Duodenal mucosa (tissue), 2 donors: ENCODE results near the gene DOK1.
A peak's percentile ranks its signal among the peaks of the same experiment; 100 is the strongest.

Source experiments
- H3K27ac ChIP-seq: one replicate; pipeline ENCODE4 v1.7.0; 2013; ENCODE audit warnings: low read depth, low read length
- H3K27me3 ChIP-seq, 2 donors: one replicate each; pipeline ENCODE4 v1.7.0; 2013; ENCODE audit warnings: low read length in 2 of 2, control low read depth in 1 of 2; ENCODE audit not compliant: insufficient read depth in 2 of 2, control insufficient read depth in 1 of 2
- H3K36me3 ChIP-seq, 2 donors: one replicate each; pipeline ENCODE4 v1.7.0; 2013; ENCODE audit warnings: low read length in 2 of 2, control low read depth in 1 of 2; ENCODE audit not compliant: insufficient read depth in 2 of 2, control insufficient read depth in 1 of 2
- H3K4me1 ChIP-seq, 2 donors: one replicate each; pipeline ENCODE4 v1.7.0; 2013; ENCODE audit warnings: low read length in 2 of 2, control low read depth in 1 of 2; ENCODE audit not compliant: insufficient read depth in 2 of 2, control insufficient read depth in 1 of 2
- H3K4me3 ChIP-seq, 2 donors: one replicate each; pipeline ENCODE4 v1.7.0; 2013; ENCODE audit warnings: low read length in 2 of 2, low read depth in 1 of 2
- H3K9ac ChIP-seq, 2 donors: one replicate each; pipeline ENCODE4 v1.7.0; 2013; ENCODE audit warnings: low read length in 2 of 2, low read depth in 1 of 2
- H3K9me3 ChIP-seq, 2 donors: one replicate each; pipeline ENCODE4 v1.7.0; 2013; ENCODE audit warnings: low read length in 2 of 2, control low read depth in 1 of 2; ENCODE audit not compliant: control insufficient read depth in 1 of 2

Gene DOK1

GRCh38 chr2:74525717-74526648 lies 28.5 kb upstream of the DOK1 start, which contains the start of gene DQX1:
Gene DQX1, minus strand, starts transcription at chr2:74526231. Its CDS starts 502 bp downstream, at chr2:74525729.
- Histone ChIP-seq H3K9me3 (no peaks in the 10 kb centered on the region), H3K4me3 (peak within 1 kb of the TSS; percentile 66 to 68), H3K36me3 (peaks cover 21 to 35% of the 10 kb centered on the region in 2 donors), H3K4me1 (peaks cover 28 to 30% of the 10 kb centered on the region in 2 donors), H3K9ac (peak within 1 kb of the TSS; percentile 63 to 77), H3K27me3 (no peaks in the 10 kb centered on the region), H3K27ac (peak within 1 kb of the TSS; percentile 27)

GRCh38 chr2:74526649-74527230 lies 27.8 kb upstream of the DOK1 start:
- Histone ChIP-seq H3K9me3 (no peaks in the 10 kb centered on the region), H3K9ac (no peak overlapping the region), H3K4me3 (no peak overlapping the region), H3K36me3 (peaks cover 21 to 30% of the 10 kb centered on the region in 2 donors), H3K27me3 (no peaks in the 10 kb centered on the region), H3K27ac (no peak overlapping the region), H3K4me1 (peaks cover 35 to 38% of the 10 kb centered on the region in 2 donors)

GRCh38 chr2:74527741-74528140 lies 26.8 kb upstream of the DOK1 start:
- Histone ChIP-seq H3K4me1 (peaks cover 35 to 42% of the 10 kb centered on the region in 2 donors), H3K27ac (no peak overlapping the region)

GRCh38 chr2:74528600-74529356 lies 25.7 kb upstream of the DOK1 start:
- Histone ChIP-seq H3K36me3 (peaks cover 21 to 36% of the 10 kb centered on the region in 2 donors), H3K27me3 (no peaks in the 10 kb centered on the region), H3K27ac (peak overlapping the region; percentile 87), H3K9ac (peak overlapping the region; percentile 96 to 99), H3K9me3 (no peaks in the 10 kb centered on the region), H3K4me1 (peaks cover 35 to 42% of the 10 kb centered on the region in 2 donors), H3K4me3 (peak overlapping the region; percentile 99 to 100)

More at GRCh38 chr2:74527741-74528140, 26.8 kb upstream of the DOK1 start:
- Histone ChIP-seq H3K27me3 (no peaks in the 10 kb centered on the region), H3K4me3 (peak overlapping the region in 1 of 2 donors; percentile 99), H3K9me3 (no peaks in the 10 kb centered on the region), H3K36me3 (peaks cover 21 to 27% of the 10 kb centered on the region in 2 donors), H3K9ac (no peak overlapping the region)

GRCh38 chr2:74529357-74530238 lies 24.9 kb upstream of the DOK1 start, which contains the start of the genes AUP1 and HTRA2:
Gene AUP1, minus strand, starts transcription at chr2:74529706. Its CDS starts 77 bp downstream, at chr2:74529629.
Gene HTRA2, plus strand, starts transcription at chr2:74529933. Its CDS starts 74 bp downstream, at chr2:74530007.
- H3K9ac ChIP-seq: peak within 1 kb of the TSS; percentile 96 to 99
- peak within 1 kb of the TSS; percentile 87 for H3K27ac ChIP-seq
- H3K9me3 ChIP-seq: no peaks in the 10 kb centered on the region
- peaks cover 35 to 42% of the 10 kb centered on the region in 2 donors for H3K4me1 ChIP-seq
- peaks cover 21 to 40% of the 10 kb centered on the region in 2 donors for H3K36me3 ChIP-seq
- H3K27me3 ChIP-seq: no peaks in the 10 kb centered on the region
- H3K4me3 ChIP-seq: peak within 1 kb of the TSS; percentile 99 to 100

GRCh38 chr2:74530239-74531187 lies 24.0 kb upstream of the DOK1 start:
- no peaks in the 10 kb centered on the region for H3K27me3 ChIP-seq
- H3K9ac ChIP-seq: peak overlapping the region; percentile 72 to 83
- H3K9me3 ChIP-seq: no peaks in the 10 kb centered on the region
- H3K4me3 ChIP-seq: peak overlapping the region; percentile 99 to 100
- H3K4me1 ChIP-seq: peaks cover 28 to 35% of the 10 kb centered on the region in 2 donors
- peaks cover 21 to 40% of the 10 kb centered on the region in 2 donors for H3K36me3 ChIP-seq
- H3K27ac ChIP-seq: peak overlapping the region; percentile 46

- no peak overlapping the region for H3K9ac ChIP-seq
- H3K27me3 ChIP-seq: no peaks in the 10 kb centered on the region
- H3K9me3 ChIP-seq: no peaks in the 10 kb centered on the region
- peaks cover 16 to 36% of the 10 kb centered on the region in 2 donors for H3K36me3 ChIP-seq
- peaks cover 22 to 33% of the 10 kb centered on the region in 2 donors for H3K4me1 ChIP-seq
- H3K4me3 ChIP-seq: no peak overlapping the region
- H3K27ac ChIP-seq: no peak overlapping the region
Measured at GRCh38 chr2:74531666-74532065, 22.9 kb upstream of the DOK1 start.

GRCh38 chr2:74532222-74532621 lies 22.3 kb upstream of the DOK1 start:
- peaks cover 10 to 30% of the 10 kb centered on the region in 2 donors for H3K36me3 ChIP-seq
- no peak overlapping the region for H3K9ac ChIP-seq
- H3K4me3 ChIP-seq: no peak overlapping the region

More at GRCh38 chr2:74532222-74532621, 22.3 kb upstream of the DOK1 start:
- Histone ChIP-seq H3K27ac (no peak overlapping the region), H3K9me3 (no peaks in the 10 kb centered on the region), H3K4me1 (peaks cover 22 to 33% of the 10 kb centered on the region in 2 donors), H3K27me3 (no peaks in the 10 kb centered on the region)
